Dendritic cell treated with granulocyte-macrophage colony-stimulating factor and Interleukin-4, amounts not matched to agents 40 ng/mL and 50 ng/mL, for 4 days (primary cell): Measurements from ENCODE around the gene DCBLD1.
"Not testable (repeated sequence)": the region's sequence is repeated elsewhere in the genome, so short reads cannot be mapped to it uniquely, and the experiment has no call there.

Experiments
- H3K27ac Mint-ChIP-seq: one replicate; pipeline ENCODE4 v1.8.0; 2022; ENCODE audit warnings: mild to moderate bottlenecking, mixed read lengths
- H3K27me3 Mint-ChIP-seq: one replicate; pipeline ENCODE4 v1.8.0; 2022; ENCODE audit warnings: mild to moderate bottlenecking, mixed read lengths
- H3K36me3 Mint-ChIP-seq: one replicate; pipeline ENCODE4 v1.8.0; 2022; ENCODE audit warnings: low read depth, mixed read lengths
- H3K4me1 Mint-ChIP-seq: one replicate; pipeline ENCODE4 v1.8.0; 2022; ENCODE audit warnings: low read depth, mixed read lengths
- H3K4me3 Mint-ChIP-seq: one replicate; pipeline ENCODE4 v1.8.0; 2022; ENCODE audit warnings: mild to moderate bottlenecking, moderate library complexity, mixed read lengths
- H3K9me3 Mint-ChIP-seq: one replicate; pipeline ENCODE4 v1.8.0; 2022; ENCODE audit warnings: mixed read lengths
- intact Hi-C: fragments of 100-400 bp; cut with micrococcal nuclease; formaldehyde crosslinking; loops from one replicate; pipeline ENCODE4 v1.15.0; 2022

DCBLD1 gene

GRCh38 chr6:117459204-117459944 is 23.1 kb upstream of the DCBLD1 start:
- intact Hi-C loops = no loop called here
- no peaks in the 10 kb centered on the region for H3K9me3 Mint-ChIP-seq
- H3K4me3 Mint-ChIP-seq = no peak overlapping the region
- H3K4me1 Mint-ChIP-seq = peaks cover 10% of the 10 kb centered on the region
- no peak overlapping the region for H3K27ac Mint-ChIP-seq
- no peaks in the 10 kb centered on the region for H3K27me3 Mint-ChIP-seq
- no peaks in the 10 kb centered on the region for H3K36me3 Mint-ChIP-seq

DNA sequence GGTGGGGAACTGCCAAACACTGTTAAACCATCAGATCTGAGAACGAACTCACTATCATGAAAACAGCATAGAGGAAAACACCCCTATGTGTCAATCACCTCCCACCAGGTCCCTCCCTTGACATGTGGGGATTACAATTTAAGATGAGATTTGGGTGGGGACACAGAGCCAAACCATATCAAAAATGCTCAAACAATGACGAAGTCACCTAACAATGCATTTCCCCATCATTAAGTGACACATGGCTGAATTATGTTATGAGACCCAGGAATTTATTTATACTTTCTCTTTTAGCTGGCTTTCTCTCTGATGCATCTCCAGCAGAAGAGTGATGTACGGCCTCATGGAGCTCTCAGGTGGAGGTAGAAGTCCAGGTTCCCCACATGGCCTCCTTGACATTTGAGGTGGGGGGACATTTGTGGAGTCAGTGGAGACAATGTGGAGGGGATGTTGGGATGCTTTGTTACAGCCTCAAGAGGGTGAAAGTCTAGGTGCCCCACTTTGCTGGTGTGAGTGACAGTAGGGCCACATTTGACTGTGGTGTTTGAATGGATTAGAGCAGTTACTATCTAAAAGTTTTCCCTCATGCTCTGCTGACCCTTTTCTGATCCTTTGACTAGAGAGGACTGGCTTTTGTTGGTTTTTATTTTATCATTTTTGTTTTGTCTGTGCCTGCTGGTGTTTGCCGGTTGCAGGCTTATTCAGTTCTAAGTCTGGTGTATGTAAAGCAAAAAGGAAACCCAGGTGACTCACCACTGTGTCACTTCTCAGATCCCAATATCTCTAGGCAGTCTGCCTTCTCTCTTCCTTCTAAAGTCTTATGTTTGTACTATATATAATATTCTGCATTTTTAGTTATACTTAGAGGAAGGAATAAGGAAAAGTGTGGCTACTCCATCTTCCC is 18.5 kb upstream of the DCBLD1 start:
- intact Hi-C loops = no loop called here
- H3K36me3 Mint-ChIP-seq = no peaks in the 10 kb centered on the region
- H3K27ac Mint-ChIP-seq = no peak overlapping the region
- peaks cover 18% of the 10 kb centered on the region for H3K4me1 Mint-ChIP-seq
- H3K9me3 Mint-ChIP-seq = no peaks in the 10 kb centered on the region
- H3K4me3 Mint-ChIP-seq = no peak overlapping the region
- H3K27me3 Mint-ChIP-seq = peaks cover 4% of the 10 kb centered on the region

DNA sequence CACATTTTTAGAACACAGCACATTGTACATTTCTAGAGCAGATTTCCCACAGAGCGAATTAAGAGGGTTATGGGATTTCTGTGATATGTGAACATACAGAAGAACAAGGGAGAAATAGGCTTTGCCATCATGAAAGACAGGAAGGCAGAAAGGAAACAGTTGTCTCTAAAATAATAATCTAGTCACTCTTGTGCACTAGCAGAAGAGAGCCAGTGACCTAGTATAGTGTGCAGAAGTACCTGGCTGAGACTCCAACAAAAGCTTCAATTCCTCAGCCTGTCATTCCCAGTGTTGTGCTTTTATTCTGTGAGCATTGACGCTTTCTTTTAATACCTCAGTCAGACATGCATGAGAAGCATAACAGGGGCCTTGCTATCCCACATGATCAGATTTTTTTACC is 17.8 kb upstream of the DCBLD1 start:
- H3K4me3 Mint-ChIP-seq = no peak overlapping the region
- H3K36me3 Mint-ChIP-seq = no peaks in the 10 kb centered on the region
- no peak overlapping the region for H3K27ac Mint-ChIP-seq
- intact Hi-C loops = no loop called here
- H3K9me3 Mint-ChIP-seq = no peaks in the 10 kb centered on the region
- H3K27me3 Mint-ChIP-seq = peaks cover 4% of the 10 kb centered on the region
- peaks cover 25% of the 10 kb centered on the region for H3K4me1 Mint-ChIP-seq

GRCh38 chr6:117465691-117466090 is 16.8 kb upstream of the DCBLD1 start:
- H3K4me1 Mint-ChIP-seq = peaks cover 26% of the 10 kb centered on the region
- no peak overlapping the region for H3K4me3 Mint-ChIP-seq
- H3K27me3 Mint-ChIP-seq = peaks cover 4% of the 10 kb centered on the region
- no peak overlapping the region for H3K27ac Mint-ChIP-seq
- H3K36me3 Mint-ChIP-seq = no peaks in the 10 kb centered on the region
- intact Hi-C loops = no loop called here
- no peaks in the 10 kb centered on the region for H3K9me3 Mint-ChIP-seq

GRCh38 chr6:117467876-117468275 is 14.6 kb upstream of the DCBLD1 start:
- no peaks in the 10 kb centered on the region for H3K36me3 Mint-ChIP-seq
- no peak overlapping the region for H3K4me3 Mint-ChIP-seq
- H3K9me3 Mint-ChIP-seq = no peaks in the 10 kb centered on the region
- H3K27ac Mint-ChIP-seq = no peak overlapping the region
- peaks cover 7% of the 10 kb centered on the region for H3K27me3 Mint-ChIP-seq
- peaks cover 26% of the 10 kb centered on the region for H3K4me1 Mint-ChIP-seq
- intact Hi-C loops = no loop called here

DNA sequence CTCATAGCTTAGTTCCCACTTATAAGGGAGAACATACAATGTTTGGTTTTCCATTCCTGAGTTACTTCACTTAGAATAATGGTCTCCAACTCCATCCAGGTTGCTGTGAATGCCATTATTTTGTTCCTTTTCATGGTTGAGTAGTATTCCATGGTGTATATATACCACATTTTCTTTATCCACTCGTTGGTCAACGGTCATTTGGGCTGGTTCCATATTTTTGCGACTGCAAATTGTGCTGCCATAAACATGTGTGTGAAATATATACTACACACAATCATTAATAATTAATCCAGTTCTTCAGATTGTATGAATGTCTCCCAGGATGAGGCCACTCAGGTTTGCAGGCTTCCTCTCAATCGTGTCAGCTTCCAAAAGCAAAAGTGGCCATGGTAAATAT is 13.9 kb upstream of the DCBLD1 start:
- H3K36me3 Mint-ChIP-seq, H3K9me3 Mint-ChIP-seq, H3K27me3 Mint-ChIP-seq, H3K27ac Mint-ChIP-seq, intact Hi-C loops, H3K4me3 Mint-ChIP-seq: not testable (repeated sequence)
- H3K4me1 Mint-ChIP-seq = peaks cover 24% of the 10 kb centered on the region

DNA sequence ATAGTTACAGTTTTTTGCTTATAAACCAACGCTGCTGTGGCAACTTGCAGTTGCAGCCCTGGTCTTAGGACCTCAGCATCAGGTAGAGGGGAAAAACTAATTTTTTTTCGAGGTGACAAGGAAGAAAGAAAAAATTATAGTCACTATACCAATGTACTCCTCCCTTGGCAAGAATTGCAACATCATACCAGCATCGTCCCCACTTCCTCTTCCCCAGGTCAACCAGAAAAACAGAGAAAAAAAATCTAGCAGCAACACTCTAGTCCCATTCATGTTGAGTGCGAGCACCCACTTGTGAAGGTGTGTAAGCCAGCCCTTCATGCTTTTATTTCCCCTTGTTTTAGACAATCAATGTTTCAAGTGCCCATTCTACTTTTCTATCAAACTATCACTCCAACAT is 13.1 kb upstream of the DCBLD1 start:
- peaks cover 16% of the 10 kb centered on the region for H3K4me1 Mint-ChIP-seq
- no peak overlapping the region for H3K27ac Mint-ChIP-seq
- no peaks in the 10 kb centered on the region for H3K36me3 Mint-ChIP-seq
- intact Hi-C loops = no loop called here
- no peaks in the 10 kb centered on the region for H3K9me3 Mint-ChIP-seq
- peaks cover 7% of the 10 kb centered on the region for H3K27me3 Mint-ChIP-seq
- no peak overlapping the region for H3K4me3 Mint-ChIP-seq

GRCh38 chr6:117469791-117470190 is 12.7 kb upstream of the DCBLD1 start:
- H3K9me3 Mint-ChIP-seq = no peaks in the 10 kb centered on the region
- H3K27me3 Mint-ChIP-seq = peaks cover 7% of the 10 kb centered on the region
- no peak overlapping the region for H3K4me3 Mint-ChIP-seq
- intact Hi-C loops = no loop called here
- H3K36me3 Mint-ChIP-seq = no peaks in the 10 kb centered on the region
- peaks cover 11% of the 10 kb centered on the region for H3K4me1 Mint-ChIP-seq
- no peak overlapping the region for H3K27ac Mint-ChIP-seq

GRCh38 chr6:117472667-117473066 is 9.8 kb upstream of the DCBLD1 start:
- no peaks in the 10 kb centered on the region for H3K9me3 Mint-ChIP-seq
- intact Hi-C loops = no loop called here
- no peak overlapping the region for H3K27ac Mint-ChIP-seq
- H3K27me3 Mint-ChIP-seq = peaks cover 3% of the 10 kb centered on the region
- H3K4me3 Mint-ChIP-seq = no peak overlapping the region
- peaks cover 8% of the 10 kb centered on the region for H3K4me1 Mint-ChIP-seq
- H3K36me3 Mint-ChIP-seq = no peaks in the 10 kb centered on the region

GRCh38 chr6:117473401-117473800 is 9.1 kb upstream of the DCBLD1 start:
- Mint-ChIP-seq H3K27ac (no peak overlapping the region), H3K4me3 (no peak overlapping the region), H3K9me3 (no peaks in the 10 kb centered on the region), H3K36me3 (no peaks in the 10 kb centered on the region), H3K4me1 (peaks cover 8% of the 10 kb centered on the region), H3K27me3 (peaks cover 3% of the 10 kb centered on the region)
- intact Hi-C loops = no loop called here

- H3K4me1 Mint-ChIP-seq = peaks cover 13% of the 10 kb centered on the region
- intact Hi-C loops = loop anchor here (1.0 kb wide), 1 partner anchor 77 kb away; no protein-coding TSS in a partner anchor
- H3K4me3 Mint-ChIP-seq = no peak overlapping the region
- no peaks in the 10 kb centered on the region for H3K36me3 Mint-ChIP-seq
- H3K27ac Mint-ChIP-seq = no peak overlapping the region
- H3K9me3 Mint-ChIP-seq = no peaks in the 10 kb centered on the region
- peaks cover 25% of the 10 kb centered on the region for H3K27me3 Mint-ChIP-seq
Measured at GRCh38 chr6:117477988-117478852, 4.3 kb upstream of the DCBLD1 start.

DNA sequence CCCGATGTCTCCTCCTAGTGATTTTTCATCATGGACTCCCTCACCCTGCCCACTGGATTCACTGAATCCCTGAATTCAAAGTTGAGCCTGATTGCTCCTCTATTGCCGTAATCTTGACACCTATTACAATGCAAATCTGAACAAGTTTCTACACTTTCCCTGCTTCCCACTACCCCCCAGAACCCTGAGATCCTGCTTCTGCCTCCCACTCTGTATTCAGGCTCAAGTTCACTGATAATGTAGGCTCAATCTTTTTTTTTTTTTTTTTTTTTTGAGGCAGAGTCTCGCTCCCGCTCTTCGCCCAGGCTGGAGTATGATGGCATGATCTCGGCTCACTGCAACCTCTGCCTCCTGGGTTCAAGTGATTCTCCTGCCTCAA is 3.6 kb upstream of the DCBLD1 start:
- H3K27me3 Mint-ChIP-seq = peaks cover 29% of the 10 kb centered on the region
- no peaks in the 10 kb centered on the region for H3K9me3 Mint-ChIP-seq
- intact Hi-C loops = loop anchor here (1.0 kb wide), 1 partner anchor 76 kb away; no protein-coding TSS in a partner anchor
- H3K27ac Mint-ChIP-seq = no peak overlapping the region
- H3K4me3 Mint-ChIP-seq = no peak overlapping the region
- H3K36me3 Mint-ChIP-seq = no peaks in the 10 kb centered on the region
- peaks cover 13% of the 10 kb centered on the region for H3K4me1 Mint-ChIP-seq

- no peak overlapping the region for H3K27ac Mint-ChIP-seq
- peaks cover 13% of the 10 kb centered on the region for H3K4me1 Mint-ChIP-seq
- intact Hi-C loops = loop anchor here (10.0 kb wide), 1 partner anchor 194 kb away; the partner anchor contains the start of gene NUS1
- no peaks in the 10 kb centered on the region for H3K36me3 Mint-ChIP-seq
- no peaks in the 10 kb centered on the region for H3K9me3 Mint-ChIP-seq
- H3K4me3 Mint-ChIP-seq = no peak overlapping the region
- peaks cover 43% of the 10 kb centered on the region for H3K27me3 Mint-ChIP-seq
Measured at GRCh38 chr6:117480651-117481050, 1.8 kb upstream of the DCBLD1 start.
